ENCODE results near the gene TMEM223.
"Not testable (repeated sequence)": the region's sequence is repeated elsewhere in the genome, so short reads cannot be mapped to it uniquely, and the experiment has no call there.

TMEM223 gene

DNA sequence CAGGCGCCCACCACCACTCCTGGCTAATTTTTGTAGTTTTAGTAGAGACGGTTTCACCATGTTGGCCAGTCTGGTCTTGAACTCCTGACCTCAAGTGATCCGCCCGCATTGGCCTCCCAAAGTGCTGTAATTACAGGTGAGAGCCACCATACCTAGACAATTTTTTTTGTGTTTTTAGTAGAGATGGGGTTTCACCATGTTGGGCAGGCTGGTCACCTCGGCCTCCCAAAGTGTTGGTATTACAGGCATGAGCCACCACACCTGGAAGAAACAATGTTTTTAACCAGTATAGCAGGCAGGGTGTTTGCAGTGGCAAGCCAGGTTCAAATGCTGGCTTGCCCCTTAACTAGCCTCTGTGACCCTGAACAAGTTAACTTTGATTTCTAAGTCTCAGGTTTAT, 41.9 kb downstream of the TMEM223 start:
- not testable (repeated sequence) for H3K4me3 ChIP-seq (ENCODE audit: low read depth, low read length); H3K9ac ChIP-seq (ENCODE audit: low read length); H3K27ac ChIP-seq (ENCODE audit: low read depth, low read length); H3K9me3 ChIP-seq (ENCODE audit: control insufficient read depth, insufficient read depth, low read depth, low read length); H3K4me1 ChIP-seq (ENCODE audit: control insufficient read depth, insufficient read depth, low read length); H3K27me3 ChIP-seq (ENCODE audit: control insufficient read depth, insufficient read depth, low read length)
- H3K36me3 ChIP-seq (ENCODE audit: control insufficient read depth, insufficient read depth, low read length): peaks cover 28% of the 10 kb centered on the region

DNA sequence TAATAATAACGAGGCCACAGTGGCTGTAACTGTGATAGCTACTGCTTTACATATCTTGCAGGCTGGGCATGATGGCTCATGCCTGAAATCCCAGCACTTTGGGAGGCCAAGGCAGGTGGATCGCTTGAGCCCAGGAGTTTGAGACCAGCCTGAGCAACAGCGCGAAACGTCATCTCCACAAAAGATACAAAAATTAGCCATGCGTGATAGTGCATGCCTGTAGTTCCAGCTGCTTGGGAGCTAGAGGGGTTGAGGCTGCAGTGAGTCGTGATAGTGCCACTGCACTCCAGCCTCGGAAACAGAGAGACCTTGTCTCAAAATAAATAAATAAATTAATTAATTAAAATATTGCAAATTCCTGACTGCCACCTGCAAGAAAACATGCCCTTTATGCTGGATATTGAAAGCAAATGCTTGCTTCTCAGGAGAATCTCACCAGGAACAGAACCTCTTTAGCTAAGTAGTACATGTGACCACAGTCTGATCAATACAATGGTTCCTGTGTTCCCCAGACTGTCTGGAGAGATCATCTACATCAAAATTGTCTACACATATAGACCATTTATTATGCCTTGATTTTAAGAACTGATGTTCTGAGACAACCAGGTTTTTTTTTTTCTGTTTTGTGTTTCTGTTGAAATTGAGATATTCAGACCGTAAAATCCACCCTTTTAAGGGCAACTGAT, 44.2 kb downstream of the TMEM223 start:
- no peaks in the 10 kb centered on the region for H3K9me3 ChIP-seq (ENCODE audit: control insufficient read depth, insufficient read depth, low read depth, low read length)
- H3K4me1 ChIP-seq (ENCODE audit: control insufficient read depth, insufficient read depth, low read length): no peaks in the 10 kb centered on the region
- H3K9ac ChIP-seq (ENCODE audit: low read length): no peak overlapping the region
- H3K27me3 ChIP-seq (ENCODE audit: control insufficient read depth, insufficient read depth, low read length): no peaks in the 10 kb centered on the region
- no peak overlapping the region for H3K4me3 ChIP-seq (ENCODE audit: low read depth, low read length)
- no peak overlapping the region for H3K27ac ChIP-seq (ENCODE audit: low read depth, low read length)
- peaks cover 20% of the 10 kb centered on the region for H3K36me3 ChIP-seq (ENCODE audit: control insufficient read depth, insufficient read depth, low read length)
